ENCODE data around the gene ANKK1.

Gene ANKK1

DNA sequence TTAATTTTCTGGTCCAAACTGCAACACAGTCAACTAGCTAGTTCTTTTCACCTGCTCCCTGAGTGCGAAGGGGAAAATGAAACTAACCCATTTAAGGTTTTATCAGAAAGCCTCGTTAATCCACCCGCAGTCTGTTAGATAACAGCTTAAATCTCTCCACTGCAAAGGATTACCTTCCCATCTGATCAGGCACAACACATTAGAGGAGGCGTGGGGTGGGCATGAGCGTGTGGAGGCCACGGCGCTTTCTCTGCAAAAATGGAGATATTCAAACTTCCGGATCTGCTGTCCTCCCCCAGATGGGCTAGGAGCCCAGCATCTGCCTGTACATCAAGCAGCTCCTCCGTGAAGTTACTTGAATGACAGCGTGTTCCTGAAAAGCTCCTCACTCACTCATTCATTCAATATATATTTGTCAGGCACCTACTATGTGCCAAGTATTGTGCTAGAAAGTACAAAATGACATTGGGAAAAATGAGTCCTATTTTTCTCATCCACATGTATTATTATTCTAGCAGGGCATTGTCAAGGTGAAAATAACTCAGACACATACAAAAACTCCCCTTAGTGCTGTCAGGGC lies 13.5 kb upstream of the ANKK1 start:
- DNase-seq (ENCODE audit: low read depth, low spot score), result no peak
- no peak overlapping the region for H3K4me3 ChIP-seq (ENCODE audit: low read length)

- DNase-seq (ENCODE audit: low read depth, low spot score), result no peak
- H3K4me3 ChIP-seq (ENCODE audit: low read length), result no peak overlapping the region
These were observed 12.2 kb upstream of the ANKK1 start for GRCh38 chr11:113375402-113375801.

DNA sequence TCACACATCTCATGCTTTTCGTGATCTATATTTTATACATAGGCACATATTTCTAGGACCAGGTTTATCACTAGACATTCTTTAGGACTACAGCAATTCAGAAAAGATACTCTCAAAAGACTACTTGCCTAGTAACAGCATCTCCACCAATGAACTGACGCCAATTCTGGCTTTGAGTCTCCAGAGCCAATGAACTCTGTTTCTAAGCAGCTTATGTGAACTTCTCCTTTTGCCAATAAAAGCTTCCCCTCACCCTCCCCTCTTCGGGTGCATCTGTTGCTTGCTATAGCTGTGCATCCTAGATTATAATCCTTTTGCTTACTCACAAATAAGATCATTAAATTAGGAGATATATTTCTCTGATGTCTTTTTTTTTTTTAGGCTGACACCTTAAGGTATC lies 11.4 kb upstream of the ANKK1 start:
- no peak overlapping the region for H3K4me3 ChIP-seq (ENCODE audit: low read length)
- no peak for DNase-seq (ENCODE audit: low read depth, low spot score)

GRCh38 chr11:113377681-113378412 lies 9.7 kb upstream of the ANKK1 start:
- H3K4me3 ChIP-seq (ENCODE audit: low read length), result no peak overlapping the region
- no peak for DNase-seq (ENCODE audit: low read depth, low spot score)

DNA sequence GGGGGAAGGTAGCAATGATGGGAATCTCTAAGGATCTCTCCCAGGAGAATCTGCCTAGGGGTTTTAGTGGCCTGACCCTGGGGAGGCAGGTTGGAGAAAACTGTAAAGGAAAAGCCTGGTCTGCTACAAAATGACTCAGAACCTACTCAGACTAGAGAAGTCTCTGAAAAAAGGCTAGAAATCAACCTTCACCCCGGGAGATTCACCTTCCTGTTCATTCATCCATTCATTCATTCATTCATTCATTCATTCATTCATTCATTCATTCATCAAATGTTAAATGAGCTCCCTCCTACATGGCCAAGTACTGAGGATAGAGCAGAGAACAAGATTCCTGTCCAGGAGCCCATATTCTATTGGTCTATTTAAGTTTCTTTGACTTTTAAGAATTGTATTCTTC lies 8.9 kb upstream of the ANKK1 start:
- no peak for DNase-seq (ENCODE audit: low read depth, low spot score)
- no peak overlapping the region for H3K4me3 ChIP-seq (ENCODE audit: low read length)

GRCh38 chr11:113382121-113382520 lies 5.5 kb upstream of the ANKK1 start:
- no peak overlapping the region for H3K4me3 ChIP-seq (ENCODE audit: low read length)
- no peak for DNase-seq (ENCODE audit: low read depth, low spot score)

DNA sequence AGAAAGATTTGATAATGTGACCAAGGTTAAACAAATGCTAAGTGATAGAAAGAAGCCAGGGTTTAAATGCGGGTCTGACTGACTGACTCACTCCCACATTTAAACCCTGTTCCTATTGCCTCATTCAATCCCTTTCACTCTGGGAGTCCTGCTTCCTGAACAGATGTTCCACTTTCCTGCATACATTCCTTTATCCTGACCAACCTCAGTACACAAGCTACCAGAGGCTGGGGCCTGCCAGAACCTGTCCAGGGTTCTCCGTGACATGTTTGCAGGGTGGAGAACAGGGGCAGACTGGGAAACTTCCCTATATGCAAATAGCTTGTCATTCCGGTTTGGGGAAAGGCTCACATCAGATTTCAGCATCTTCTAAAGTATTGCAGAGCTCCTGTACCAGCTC lies 3.0 kb upstream of the ANKK1 start:
- no peak for DNase-seq (ENCODE audit: low read depth, low spot score)
- no peak overlapping the region for H3K4me3 ChIP-seq (ENCODE audit: low read length)

- no peak overlapping the region for H3K4me3 ChIP-seq (ENCODE audit: low read length)
- no peak for DNase-seq (ENCODE audit: low read depth, low spot score)
These were observed 1.8 kb upstream of the ANKK1 start for GRCh38 chr11:113385749-113386148.

DNA sequence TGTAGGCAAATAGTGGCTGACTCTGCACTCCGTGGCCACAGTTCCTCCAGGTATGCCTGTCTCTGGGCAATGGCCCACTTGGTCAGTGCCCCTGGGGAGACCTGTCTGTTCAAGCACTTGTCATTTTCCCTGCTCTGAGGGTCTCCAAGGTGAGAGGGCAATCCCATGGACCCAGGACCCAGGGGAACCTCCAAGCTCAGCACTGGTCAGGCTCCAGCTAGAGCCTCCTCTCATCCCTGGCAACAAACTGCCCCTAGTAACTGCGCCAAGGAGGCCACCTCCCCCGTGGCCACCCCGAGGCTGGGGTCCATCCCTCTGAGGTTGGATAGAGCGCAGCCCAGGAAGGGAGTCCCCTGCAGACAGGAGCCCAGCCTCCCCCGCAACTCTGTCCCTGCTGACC lies 713 bp upstream of the ANKK1 start:
- DNase-seq (ENCODE audit: low read depth, low spot score), result no peak
- no peak overlapping the region for H3K4me3 ChIP-seq (ENCODE audit: low read length)

- no peak overlapping the region for H3K4me3 ChIP-seq (ENCODE audit: low read length)
- DNase-seq (ENCODE audit: low read depth, low spot score), result no peak
These were observed 1.7 kb downstream of the ANKK1 start for GRCh38 chr11:113389272-113389671.

DNA sequence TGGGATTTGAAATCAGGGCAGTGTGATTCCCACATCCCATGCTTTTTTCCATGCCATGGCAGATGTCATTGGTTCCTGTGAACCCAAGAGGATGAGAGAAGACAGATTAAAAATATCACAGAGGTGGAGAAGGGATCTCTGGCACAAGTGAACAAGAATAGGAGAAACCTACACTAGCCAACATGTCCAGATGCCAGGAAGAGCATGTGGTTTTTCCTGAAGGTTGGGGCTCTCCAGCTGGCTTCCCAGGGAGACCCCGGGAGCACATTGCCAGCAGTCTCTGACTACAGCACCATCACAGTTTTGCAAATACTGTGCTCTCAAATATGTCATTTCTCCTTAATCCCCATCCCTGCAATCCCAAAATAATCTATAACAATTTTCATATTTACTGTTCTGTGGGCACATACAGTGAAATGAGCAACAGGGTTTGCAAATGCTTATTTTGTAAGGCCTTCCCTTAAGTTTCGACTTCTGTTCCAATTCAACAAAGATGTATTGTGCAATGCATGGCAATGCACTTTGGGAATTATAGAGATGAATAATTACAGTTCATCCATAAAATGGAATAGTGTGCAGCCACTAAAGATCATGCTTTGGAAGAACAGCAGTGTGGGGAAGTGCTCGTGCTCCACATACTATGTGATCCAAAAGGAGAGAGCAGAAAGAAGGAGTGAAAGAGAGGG lies 4.8 kb downstream of the ANKK1 start:
- DNase-seq (ENCODE audit: low read depth, low spot score), result no peak
- H3K4me3 ChIP-seq (ENCODE audit: low read length), result no peak overlapping the region

DNA sequence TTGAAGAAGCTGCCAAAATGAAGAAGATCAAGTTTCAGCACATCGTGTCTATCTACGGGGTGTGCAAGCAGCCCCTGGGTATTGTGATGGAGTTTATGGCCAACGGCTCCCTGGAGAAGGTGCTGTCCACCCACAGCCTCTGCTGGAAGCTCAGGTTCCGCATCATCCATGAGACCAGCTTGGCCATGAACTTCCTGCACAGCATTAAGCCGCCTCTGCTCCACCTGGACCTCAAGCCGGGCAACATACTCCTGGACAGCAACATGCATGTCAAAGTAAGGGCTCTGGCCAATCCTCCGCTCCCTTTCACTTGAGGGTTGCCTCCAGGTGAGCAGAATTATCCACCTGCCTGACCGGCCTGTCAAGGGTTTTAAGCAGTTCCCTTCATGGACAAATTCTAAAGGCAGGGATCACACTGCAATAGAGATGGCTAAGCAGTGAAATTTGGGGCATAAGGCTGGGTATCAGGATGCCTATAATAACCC lies 6.0 kb downstream of the ANKK1 start:
- no peak for DNase-seq (ENCODE audit: low read depth, low spot score)
- H3K4me3 ChIP-seq (ENCODE audit: low read length), result no peak overlapping the region

GRCh38 chr11:113394919-113395318 lies 7.3 kb downstream of the ANKK1 start:
- no peak overlapping the region for H3K4me3 ChIP-seq (ENCODE audit: low read length)
- no peak for DNase-seq (ENCODE audit: low read depth, low spot score)

DNA sequence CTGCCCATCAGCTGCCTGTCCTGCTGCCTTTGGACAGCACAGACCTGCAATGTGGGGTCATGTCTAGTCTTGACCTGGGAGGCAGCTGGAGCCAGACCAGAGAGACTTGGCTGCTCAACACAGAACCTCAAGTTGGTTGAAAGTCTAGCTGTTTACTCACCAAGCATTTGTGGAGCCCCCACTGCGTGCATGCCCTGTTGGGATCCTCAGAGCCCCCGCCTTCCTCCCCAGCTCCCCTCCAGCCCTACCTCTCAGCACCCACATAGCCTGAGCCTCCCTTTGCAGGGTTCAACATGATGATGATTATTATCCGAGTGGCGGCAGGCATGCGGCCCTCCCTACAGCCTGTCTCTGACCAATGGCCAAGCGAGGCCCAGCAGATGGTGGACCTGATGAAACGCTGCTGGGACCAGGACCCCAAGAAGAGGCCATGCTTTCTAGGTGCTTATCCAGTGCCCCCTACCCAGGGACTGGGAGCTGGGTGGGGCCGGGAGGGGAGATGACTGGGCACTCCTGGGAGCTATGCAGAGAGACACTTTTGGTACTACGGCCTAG lies 8.3 kb downstream of the ANKK1 start:
- H3K4me3 ChIP-seq (ENCODE audit: low read length), result no peak overlapping the region
- DNase-seq (ENCODE audit: low read depth, low spot score), result no peak

DNA sequence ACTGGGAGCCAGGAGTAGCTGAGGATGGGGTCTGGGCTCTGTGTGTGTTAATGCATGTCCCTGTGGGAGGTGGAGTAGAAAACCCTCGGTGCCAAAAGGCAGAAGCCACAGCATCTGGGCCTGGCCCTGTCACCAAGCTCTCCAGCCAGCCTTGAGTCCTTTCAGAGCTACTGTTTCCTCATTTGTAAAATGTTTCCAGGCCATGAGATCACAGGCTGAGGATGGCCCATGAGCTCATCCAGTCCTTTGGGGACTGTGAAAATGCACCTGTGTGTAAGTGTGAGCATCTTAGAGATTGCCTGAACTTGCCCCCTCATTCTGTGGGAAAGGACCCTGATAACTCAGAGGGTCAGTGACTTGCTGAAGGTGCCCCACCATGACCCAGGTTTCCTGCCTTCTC lies 9.1 kb downstream of the ANKK1 start:
- no peak overlapping the region for H3K4me3 ChIP-seq (ENCODE audit: low read length)
- no peak for DNase-seq (ENCODE audit: low read depth, low spot score)

- no peak overlapping the region for H3K4me3 ChIP-seq (ENCODE audit: low read length)
- DNase-seq (ENCODE audit: low read depth, low spot score), result no peak
These were observed 9.6 kb downstream of the ANKK1 start for GRCh38 chr11:113397212-113397611.

GRCh38 chr11:113397821-113398220 lies 10.2 kb downstream of the ANKK1 start:
- no peak for DNase-seq (ENCODE audit: low read depth, low spot score)
- no peak overlapping the region for H3K4me3 ChIP-seq (ENCODE audit: low read length)

- no peak overlapping the region for H3K4me3 ChIP-seq (ENCODE audit: low read length)
- no peak for DNase-seq (ENCODE audit: low read depth, low spot score)
These were observed 11.3 kb downstream of the ANKK1 start for GRCh38 chr11:113398669-113399430.

DNA sequence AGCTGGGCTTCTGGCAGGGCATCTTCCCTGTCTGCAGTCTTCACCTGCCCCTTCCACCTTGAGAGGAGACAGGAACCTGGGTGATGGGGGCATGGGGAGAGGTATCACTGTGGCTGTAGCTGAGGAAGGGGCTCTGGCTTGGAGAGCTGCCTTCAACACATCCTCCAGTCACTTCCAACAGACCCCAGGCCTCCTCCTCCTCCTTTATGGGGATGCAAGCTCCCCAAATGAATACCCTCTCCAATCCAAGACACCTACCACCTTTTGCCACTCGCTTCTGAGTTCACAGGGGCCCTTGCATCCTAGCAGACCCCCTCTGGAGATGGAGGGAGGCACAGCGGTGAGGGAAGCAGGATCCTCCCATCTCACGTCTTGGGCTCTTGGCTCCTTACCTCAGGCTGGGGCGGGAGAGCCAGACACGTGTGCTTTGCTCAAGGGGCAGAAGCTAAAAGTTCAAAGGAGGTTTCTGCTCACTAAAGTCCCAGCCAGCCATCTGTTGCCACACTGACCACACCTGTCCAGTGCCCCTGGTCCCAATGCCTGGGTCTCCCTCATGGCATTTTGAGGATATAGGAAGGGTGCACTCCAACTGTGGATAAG lies 13.2 kb downstream of the ANKK1 start:
- no peak for DNase-seq (ENCODE audit: low read depth, low spot score)
- H3K4me3 ChIP-seq (ENCODE audit: low read length), result no peak overlapping the region

Measured in Jurkat, Clone E6-1 (cell line).